LNCAP (cell line): ENCODE results near the gene HS6ST1.

Experiments used
- TF ChIP-seq, protein P1 (sequence below): fragments of 450-650 bp; IDR thresholded peaks from 2 replicates; pipeline ENCODE4 v1.5.1; 2017; ENCODE audit warnings: mild to moderate bottlenecking

Gene HS6ST1

DNA sequence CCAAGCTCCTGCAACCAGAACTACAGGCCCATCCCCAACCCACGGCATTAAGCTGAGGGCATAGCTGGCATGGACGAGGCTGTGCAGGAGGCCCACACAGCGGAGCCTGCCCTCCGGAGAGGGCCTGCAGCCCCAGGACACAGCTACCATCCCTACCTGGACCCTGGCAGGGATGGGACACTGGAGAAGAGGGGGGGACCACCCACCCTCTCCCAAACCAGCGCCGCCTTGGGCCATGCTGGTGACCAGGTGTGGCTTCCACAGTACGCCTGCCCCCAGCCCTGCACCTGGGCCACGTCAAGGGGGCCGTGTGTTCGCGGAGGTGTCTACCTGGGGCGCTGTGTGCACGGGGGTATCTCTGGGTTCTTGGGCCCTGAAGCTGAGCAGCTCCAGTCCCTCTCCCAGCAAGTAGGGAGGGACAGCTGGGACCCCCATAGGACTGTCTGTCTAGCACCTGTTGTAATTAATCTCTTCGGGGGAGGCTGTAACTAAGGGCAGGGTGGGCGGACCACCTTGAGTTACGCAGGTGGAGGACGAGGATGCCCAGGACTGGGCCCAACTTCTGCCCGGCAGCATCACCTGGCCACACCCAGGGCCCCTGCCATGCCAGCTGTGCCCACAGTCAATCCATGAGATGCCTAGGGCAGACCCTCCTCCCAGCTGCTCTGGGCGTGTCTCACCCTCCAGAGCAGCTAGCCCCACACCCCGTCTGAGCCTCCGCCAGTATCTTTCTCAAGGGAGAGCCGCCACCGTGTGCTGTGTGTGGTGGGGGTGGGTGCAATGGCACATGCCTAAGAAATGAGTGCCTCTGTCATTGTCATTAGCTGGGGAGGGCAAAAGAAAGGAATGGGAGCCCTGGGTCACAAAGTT lies 18.3 kb downstream of the HS6ST1 start:
- TF ChIP-seq, protein P1, sequence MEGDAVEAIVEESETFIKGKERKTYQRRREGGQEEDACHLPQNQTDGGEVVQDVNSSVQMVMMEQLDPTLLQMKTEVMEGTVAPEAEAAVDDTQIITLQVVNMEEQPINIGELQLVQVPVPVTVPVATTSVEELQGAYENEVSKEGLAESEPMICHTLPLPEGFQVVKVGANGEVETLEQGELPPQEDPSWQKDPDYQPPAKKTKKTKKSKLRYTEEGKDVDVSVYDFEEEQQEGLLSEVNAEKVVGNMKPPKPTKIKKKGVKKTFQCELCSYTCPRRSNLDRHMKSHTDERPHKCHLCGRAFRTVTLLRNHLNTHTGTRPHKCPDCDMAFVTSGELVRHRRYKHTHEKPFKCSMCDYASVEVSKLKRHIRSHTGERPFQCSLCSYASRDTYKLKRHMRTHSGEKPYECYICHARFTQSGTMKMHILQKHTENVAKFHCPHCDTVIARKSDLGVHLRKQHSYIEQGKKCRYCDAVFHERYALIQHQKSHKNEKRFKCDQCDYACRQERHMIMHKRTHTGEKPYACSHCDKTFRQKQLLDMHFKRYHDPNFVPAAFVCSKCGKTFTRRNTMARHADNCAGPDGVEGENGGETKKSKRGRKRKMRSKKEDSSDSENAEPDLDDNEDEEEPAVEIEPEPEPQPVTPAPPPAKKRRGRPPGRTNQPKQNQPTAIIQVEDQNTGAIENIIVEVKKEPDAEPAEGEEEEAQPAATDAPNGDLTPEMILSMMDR: no peak

DNA sequence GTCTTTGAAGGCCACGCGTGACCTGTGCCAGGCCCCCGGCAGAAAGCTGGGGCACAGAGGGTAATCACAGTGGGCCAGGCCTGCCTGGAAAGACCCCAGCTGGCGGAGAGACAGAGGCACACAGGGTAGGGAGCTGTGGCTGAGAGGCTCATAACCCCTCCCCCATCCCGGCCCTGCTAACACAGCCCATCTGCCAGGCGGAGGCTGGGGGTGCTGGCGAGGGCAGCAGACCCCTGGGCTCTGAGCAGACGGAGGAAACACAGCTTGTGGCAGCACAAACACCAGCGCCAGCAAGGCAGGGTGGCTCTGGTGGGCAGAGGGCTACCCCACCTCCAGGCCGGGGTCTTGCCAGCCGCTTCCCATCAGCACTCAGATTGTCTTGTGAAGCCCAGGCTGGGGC lies 19.0 kb downstream of the HS6ST1 start:
- TF ChIP-seq, protein P1: no peak

DNA sequence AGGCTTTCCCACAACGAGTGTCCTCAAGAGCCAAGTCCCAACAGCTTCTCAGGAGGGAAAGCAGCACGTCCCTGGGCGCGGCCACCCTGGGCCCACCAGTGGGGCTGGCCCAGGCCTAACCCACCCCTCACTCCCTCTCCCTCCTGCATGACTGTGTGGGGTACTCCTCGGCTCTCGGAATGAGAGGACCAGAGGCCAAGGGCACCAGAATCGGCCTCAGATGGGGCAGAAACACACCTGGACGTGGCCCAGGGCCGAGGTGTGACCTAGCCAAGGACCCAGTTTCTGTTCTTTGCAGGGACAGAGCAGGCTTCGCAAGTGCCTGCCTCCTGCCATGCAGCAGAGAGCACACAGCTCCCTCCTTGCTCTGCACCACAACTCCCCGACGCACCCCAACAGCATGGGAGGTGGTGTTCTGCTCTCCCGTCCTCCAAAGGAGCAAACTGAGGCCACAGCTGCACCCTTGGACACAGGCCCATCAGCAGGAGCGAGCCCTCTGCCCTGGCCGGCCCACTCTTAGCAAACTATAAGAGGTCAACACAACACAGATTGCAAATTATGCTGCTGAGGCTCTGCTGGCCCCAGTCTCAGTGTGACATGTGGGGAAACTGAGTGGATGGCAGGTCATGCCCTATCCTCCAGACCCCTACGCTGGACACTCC lies 19.7 kb downstream of the HS6ST1 start:
- TF ChIP-seq, protein P1: no peak

DNA sequence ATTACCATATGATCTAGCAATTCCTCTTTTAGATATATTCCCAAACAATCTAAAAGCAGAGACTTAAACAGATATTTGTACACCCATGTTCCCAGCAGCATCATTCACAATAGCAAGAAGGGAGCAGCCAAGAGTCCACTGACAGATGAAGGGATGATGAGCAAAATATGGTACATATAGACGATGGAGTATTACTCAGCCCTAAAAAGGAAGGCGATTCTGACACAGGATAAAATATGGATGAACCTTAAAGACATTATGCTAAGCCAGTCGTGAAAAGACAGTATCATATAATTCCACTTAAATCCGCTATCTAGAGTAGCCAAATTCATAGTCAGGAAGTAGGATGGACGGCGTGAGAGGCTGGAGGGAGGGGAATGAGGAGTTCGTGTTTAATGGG lies 20.4 kb downstream of the HS6ST1 start:
- TF ChIP-seq, protein P1: no peak

DNA sequence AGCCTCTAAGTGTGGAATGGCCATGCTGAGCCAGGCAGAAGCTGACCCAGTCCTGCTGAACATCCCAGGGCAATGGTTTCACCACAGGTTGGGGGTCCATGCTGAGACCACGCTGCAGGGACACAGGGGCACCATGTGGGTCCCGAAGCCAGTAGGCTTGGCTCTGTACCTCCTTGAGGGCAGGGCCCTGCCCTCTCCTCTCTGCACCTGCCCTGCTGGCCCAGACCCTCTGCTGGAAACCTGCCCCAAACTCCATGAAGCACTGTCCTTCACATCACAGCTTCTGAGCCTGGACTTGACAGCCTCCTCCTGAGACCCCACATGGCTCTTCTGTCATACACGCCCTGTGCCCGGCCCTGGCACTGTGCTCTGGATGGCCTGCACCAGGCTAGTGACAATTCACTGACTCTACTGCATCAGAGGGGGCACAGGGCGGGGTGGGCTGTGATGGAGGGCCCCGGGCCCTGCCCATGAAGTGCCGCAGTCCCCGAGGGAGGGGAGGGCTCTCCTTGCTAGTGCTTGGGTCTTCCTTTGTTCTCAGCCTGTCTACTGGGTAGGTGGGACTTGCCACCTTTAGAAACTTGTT lies 24.7 kb downstream of the HS6ST1 start:
- TF ChIP-seq, protein P1: no peak

DNA sequence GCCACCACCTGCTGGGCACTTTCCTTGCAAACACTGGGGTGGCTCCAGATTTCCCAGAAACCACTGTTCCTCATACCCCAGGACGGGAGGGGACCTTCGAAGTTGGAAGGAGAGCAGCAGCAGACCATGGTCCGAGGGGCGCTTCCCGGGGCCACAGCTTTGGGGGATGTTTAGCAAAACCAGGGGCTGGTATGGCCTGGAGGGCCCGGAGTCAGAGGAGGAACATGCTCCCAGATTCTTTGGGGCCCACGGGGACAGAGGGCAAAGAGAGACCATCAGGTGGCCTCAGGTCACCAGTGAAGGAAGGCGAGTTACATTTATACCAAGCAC lies 25.3 kb downstream of the HS6ST1 start:
- TF ChIP-seq, protein P1: no peak

DNA sequence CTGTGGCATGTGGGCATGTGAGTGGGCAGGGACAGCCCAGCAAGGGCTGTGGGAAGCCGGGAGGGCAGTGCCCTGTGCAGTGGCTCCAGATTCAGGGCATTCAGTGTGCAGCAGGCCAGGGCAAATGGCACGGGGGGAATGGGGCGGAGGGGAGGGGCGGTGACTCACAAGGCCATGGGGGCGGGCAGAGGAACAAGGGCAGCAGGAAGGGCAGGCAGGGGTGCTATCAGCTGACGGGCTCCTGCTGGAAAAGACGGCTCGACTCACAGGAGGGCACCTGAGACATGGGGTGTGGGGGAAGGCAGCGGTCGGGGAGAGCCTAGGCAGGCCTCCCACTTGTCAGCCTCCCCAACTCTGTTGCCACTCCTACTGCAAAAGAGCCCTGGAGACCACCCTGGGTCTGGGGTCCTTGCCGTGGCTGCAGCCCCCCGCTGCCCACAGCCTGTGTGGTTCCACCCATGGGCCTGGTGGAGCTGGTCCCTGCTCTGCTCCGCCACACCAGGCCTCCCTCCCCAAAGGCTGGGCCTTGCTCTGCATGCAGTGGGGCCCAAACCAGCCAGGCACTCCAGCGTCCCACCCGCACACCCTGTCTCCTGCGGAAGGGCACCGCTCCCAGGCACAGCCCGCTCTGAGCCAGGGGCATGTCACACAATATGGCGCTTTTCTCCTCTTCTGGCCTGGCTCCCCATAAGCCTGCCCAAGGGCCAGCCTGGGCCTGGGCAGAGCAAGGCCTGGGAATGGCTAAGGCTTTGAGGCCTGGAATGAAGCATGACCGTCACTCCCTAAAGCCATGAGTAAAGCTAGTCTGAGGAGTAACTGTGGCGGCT lies 25.9 kb downstream of the HS6ST1 start:
- TF ChIP-seq, protein P1: no peak
